ENCODE measurements around the gene MYCBP.

GRCh38 chr1:38827318-38827717 is 45.8 kb downstream of the MYCBP start:
- TF ChIP-seq CTCF (IDR thresholded peaks at IDR 0.05) (no peak), POLR2A (IDR thresholded peaks at IDR 0.05) (no peak), EP300 (IDR thresholded peaks at IDR 0.05) (no peak)
